Measurements from ENCODE around the gene RAB8A.
"Not testable (repeated sequence)": the region's sequence is repeated elsewhere in the genome, so short reads cannot be mapped to it uniquely, and the experiment has no call there.

The RAB8A gene

DNA sequence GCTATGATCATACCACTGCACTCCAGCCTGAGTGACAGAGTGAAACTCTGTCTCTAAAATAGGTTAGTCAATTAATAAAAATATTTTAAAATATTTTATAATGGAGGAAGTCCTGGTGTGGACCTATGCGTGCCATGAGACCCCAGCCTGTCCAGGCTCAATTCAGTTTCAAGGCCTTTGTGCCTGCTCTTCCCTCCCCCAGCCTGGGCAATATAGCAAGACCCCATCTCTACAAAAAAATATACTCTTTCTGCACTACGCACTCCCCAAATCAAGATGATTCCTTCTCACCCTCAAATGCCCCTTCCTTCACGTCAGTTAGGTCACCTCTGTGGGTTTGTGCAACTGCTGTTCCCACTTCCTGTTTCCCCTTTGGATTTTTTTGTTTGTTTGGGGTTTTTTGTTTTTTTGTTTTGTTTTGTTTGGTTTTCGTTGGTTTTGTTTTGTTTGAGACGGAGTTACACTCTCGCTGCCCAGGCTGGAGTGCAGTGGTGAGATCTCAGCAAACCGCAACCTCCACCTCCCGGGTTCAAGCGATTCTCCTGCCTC is 30.4 kb downstream of the RAB8A start:
- DNase-seq (ENCODE audit: low read depth) = no peak

DNA sequence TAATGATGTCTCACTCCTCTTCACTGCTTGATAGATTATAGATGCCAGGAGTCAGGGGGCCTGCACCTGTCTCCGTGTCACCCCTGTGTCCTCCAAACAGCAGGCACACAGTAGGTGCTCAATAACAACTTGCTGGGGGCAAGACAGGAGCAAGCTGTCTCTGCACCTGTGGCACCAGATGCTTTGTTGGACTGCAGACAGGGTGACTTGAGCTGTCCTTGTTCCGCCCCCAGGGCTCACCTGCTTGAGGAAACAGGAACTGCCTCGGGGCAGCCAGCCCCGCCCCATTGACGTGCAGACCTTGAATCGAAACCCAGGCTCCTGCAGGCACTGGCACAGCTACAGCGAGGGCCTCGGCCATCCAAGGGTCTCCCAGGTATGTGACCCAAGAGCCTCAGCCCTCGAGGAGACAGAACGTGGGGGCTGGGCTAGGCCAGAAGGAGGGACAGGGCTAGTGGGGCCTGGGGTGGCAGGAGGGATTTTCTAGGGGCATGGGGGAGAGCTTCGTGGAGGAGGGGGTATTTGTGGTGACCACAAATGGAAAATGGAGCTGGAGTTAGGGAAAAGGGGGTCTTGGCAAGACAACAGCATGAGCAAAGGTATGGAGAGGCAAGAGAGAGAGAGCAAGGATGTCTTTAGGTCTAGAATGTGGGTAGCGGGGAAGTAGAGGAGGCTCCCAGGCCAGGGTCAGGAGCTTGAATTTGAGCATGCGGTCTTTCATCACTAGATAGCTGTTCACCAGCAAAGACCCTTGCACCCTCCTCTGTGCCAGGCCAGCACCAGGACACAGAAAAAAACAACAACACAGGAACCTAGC is 31.9 kb downstream of the RAB8A start, which contains the start of gene HSH2D:
TSS of gene HSH2D (plus strand) at position 287 of the 817 bp plus-strand sequence. CDS start 5,066 bp downstream, outside the sequence.
- DNase-seq (ENCODE audit: low read depth) = peak; percentile 26

DNA sequence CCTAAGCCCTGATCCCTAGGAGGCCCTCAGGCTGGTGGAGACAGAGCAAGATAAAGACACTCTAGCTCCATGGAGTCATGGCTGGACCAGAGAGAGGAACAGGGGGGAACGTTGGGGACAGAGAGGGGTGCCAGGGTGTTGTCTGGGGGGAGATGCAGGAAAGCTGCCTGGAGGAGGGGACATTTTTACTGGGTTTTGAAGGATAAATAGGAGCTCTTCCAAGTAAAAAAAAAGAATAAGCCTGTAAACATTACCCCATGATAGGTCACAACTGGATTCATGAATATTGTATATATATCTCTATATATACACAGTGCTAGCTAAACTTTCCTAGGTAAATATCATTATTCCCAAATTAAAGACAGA is 32.5 kb downstream of the RAB8A start:
- DNase-seq (ENCODE audit: low read depth) = no peak

DNA sequence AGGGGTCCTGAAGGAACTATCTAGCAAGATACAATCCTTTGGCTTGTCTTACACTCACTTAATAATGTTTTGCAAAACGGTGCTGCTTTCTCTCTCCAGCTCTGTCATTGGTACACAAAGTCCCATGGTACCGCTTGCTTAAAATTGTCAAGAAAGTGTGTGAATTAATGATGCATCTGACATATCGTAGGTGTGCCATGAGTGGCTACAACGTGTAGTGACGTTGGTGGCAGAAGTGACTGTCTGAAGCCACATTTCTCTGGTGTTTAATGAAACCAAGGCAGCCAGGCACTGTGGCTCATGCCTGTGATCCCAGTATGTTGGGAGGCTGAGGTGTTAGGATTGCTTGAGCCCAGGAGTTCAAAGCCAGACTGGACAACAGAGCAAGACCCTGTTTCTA is 34.4 kb downstream of the RAB8A start:
- no peak for DNase-seq (ENCODE audit: low read depth)

GRCh38 chr19:16148443-16149229 is 36.9 kb downstream of the RAB8A start:
- no peak for DNase-seq (ENCODE audit: low read depth)

DNA sequence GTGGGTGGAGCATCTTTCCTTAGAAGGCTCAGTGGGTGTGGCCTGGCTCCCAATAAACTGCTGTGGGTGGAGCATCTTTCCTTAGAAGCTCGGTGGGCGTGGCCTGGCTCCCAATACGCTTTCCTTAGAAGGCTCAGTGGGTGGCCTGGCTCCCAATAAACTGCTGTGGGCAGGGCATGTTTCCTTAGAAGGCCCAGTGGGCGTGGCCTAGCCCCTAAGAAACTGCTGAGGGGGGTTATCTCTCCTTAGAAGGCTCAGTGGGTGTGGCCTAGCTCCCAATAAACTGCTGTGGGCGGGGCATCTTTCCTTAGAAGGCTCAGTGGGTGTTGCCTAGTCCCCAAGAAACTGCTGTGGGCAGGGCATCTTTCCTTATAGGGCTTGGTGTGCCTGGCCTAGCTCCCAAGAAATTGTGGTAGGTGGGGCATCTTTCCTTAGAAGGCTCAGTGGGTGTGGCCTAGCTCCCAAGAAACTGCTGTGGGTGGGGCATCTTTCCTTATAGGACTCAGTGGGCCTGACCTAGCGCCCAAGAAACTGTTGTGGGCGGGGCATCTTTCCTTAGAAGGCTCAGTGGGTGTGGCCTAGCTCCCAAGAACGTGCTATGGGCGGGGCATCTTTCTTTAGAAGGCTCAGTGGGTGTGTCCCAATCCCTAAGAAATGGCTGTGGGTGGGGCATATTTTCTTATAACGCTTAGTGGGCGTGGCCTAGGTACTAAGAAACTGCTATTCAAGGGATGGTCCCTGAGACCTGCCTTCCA is 42.1 kb downstream of the RAB8A start:
- DNase-seq (ENCODE audit: low read depth) = peak; percentile 51

- no peak for DNase-seq (ENCODE audit: low read depth)
Observed at GRCh38 chr19:16154557-16154956, 42.9 kb downstream of the RAB8A start.

- DNase-seq (ENCODE audit: low read depth) = no peak
Observed at GRCh38 chr19:16155128-16155527, 43.4 kb downstream of the RAB8A start.

- DNase-seq (ENCODE audit: low read depth) = no peak
Observed at GRCh38 chr19:16156904-16157303, 45.2 kb downstream of the RAB8A start.

DNA sequence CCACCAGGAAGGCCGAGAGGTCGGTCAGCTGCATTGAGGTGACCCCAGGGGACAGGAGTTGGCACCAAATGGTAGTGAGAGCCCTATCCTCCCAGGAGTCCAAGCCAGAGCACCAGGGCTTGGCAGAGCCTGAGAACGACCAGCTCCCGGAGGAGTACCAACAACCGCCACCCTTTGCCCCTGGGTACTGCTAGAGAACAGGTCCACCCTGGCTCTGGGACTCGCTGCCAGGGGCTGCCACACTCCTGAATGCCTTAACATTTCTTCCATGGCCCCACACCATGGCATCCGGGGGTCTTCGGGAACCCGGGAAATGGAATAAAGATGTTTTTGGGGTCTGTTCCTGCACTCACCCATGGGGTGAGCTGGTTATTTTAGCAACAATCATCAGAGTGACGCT is 45.9 kb downstream of the RAB8A start:
- DNase-seq (ENCODE audit: low read depth) = no peak

- no peak for DNase-seq (ENCODE audit: low read depth)
Observed at GRCh38 chr19:16159655-16160054, 48.0 kb downstream of the RAB8A start.

- no peak for DNase-seq (ENCODE audit: low read depth)
Observed at GRCh38 chr19:16160445-16160942, 48.8 kb downstream of the RAB8A start.

- peak; percentile 96 for DNase-seq (ENCODE audit: low read depth)
Observed at GRCh38 chr19:16160943-16161560, 49.4 kb downstream of the RAB8A start.

DNA sequence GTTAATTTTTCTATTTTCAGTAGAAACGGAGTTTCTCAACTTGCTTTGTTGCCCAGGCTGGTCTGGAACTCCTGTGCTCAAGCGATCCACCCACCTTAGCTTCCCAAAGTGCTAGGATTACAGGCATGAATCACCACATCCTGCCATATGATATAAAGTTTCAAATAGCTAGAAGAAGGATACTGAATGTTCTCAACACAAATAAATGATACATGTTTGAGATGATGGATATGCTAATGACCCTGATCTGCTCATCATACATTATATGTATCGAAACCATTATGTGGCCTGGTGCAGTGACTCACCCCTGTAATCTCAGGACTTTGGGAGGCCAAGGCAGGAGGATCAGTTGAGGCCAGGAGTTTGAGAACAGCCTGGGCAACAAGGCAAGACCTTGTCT is 50.2 kb downstream of the RAB8A start:
- DNase-seq (ENCODE audit: low read depth) = peak; percentile 91

DNA sequence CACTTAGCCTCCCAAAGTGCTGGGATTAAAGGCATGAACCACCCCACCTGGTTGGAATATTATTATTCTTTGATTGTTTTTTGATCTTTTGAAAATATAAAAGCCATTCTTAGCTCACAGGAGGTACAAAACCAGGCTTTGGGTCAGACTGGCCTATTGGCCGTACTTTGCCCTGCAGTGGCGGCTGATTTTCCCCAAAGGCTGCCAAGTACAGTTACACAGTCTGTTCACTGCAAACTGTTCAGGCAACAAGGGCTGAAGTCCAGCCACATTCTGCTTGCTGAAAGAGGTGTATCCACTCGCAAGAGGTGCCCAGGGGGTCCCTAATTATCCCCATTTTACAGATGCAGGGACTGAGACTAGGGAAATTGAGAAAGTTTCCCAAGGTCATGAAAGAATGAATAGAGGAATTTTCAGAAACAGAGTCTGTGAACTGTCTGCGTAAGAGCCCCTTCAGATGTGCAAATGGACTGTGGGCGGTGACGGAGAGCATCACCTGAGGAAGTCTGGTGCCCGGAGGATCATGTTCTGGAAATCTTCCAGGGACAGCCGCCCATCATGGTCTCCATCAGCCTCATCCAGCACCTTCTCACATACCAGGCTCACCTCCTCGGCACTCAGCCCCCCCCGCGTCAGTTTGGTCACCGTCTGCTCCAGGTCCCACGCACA is 52.7 kb downstream of the RAB8A start:
- DNase-seq (ENCODE audit: low read depth) = no peak

DNA sequence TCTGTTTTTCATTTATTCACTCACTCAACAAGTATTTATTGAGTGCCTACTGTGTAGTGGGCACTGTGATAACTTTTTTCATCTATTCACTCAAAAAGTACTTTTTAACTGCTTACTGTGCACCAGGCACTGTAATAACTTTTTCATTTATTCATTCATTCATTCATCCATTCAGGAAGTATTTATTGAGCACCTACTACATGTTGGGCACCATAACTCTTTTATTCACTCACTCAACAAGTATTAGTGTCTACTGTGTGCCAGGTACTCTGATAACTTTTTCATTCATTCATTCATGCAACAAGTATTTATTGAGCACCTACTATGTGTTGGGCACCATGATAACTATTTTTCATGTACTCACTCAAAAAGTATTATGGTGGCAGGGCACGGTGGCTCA is 54.7 kb downstream of the RAB8A start:
- no peak for DNase-seq (ENCODE audit: low read depth)

- no peak for DNase-seq (ENCODE audit: low read depth)
Observed at GRCh38 chr19:16167055-16167454, 55.4 kb downstream of the RAB8A start.

DNA sequence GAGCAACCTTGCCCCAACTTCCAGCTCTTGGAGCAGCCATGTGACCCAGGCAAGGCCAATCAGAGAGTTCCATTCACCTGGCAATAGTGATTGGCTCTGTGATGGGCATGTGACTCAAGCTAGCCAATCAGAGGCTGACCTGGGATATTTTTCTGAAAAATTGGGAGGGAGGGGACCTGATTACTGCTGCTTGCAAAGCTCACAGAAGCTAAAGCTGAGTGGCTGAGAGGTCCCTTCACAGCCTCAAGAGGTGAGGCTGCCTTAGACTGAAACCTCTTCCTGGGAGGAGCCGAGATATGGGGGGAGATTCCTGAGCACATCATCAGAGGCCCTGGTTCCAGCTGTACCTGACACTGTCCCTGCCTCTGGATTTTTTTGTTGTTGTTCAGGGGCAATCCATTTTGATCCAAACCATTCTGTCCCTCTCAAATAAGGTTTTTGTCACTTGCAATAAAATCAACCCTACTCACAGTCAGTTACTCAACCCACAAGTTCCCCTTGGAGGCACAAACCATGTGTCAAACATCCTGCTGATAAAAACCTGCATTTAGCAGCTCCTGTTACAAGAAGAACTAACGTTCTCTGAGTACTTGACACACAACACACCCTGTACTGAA is 56.9 kb downstream of the RAB8A start:
- DNase-seq (ENCODE audit: low read depth) = peak; percentile 22

- no peak for DNase-seq (ENCODE audit: low read depth)
Observed at GRCh38 chr19:16170134-16170533, 58.4 kb downstream of the RAB8A start.

- no peak for DNase-seq (ENCODE audit: low read depth)
Observed at GRCh38 chr19:16175954-16176353, 64.3 kb downstream of the RAB8A start.

DNA sequence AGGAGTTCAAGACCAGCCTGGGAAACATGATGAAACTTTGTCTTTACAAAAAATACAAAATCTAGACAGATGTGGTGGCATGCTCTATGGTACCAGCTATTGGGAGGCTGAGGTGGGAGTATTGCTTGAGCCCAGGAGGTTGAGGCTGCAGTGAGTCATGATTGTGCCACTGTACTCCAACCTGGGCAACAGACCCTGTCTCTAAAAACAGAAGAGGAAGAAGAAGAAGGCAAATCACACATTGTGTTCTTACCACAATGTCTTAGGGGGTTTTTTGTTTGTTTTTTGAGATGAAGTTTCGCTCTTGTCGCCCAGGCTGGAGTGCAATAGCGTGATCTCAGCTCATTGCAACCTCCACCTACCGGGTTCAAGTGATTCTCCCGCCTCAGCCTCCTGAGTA is 67.2 kb downstream of the RAB8A start:
- not testable (repeated sequence) for DNase-seq (ENCODE audit: low read depth)

Measured in ELR (cell line).